Osteocyte (in vitro differentiated cells): Measurements from ENCODE around the gene CLEC3B. TPM values are rescaled to one million over a fixed set of nuclear protein-coding genes. Genes with fewer than 3 reads are reported as not detected.
A peak's percentile ranks its signal among the peaks of the same experiment; 100 is the strongest.

Experiments used
- DNase-seq: peaks from one replicate; pipeline ENCODE4 v3.0.0; 2021; ENCODE audit warnings: mixed read lengths; ENCODE audit not compliant: unreplicated experiment; ENCODE audit errors: extremely low spot score
- H3K27ac Mint-ChIP-seq: one replicate; pipeline ENCODE4 v1.8.0; 2021; ENCODE audit warnings: mild to moderate bottlenecking, mixed read lengths; ENCODE audit not compliant: unreplicated experiment
- H3K27me3 Mint-ChIP-seq: one replicate; pipeline ENCODE4 v1.8.0; 2021; ENCODE audit warnings: mixed read lengths; ENCODE audit not compliant: unreplicated experiment
- H3K36me3 Mint-ChIP-seq: one replicate; pipeline ENCODE4 v1.8.0; 2021; ENCODE audit warnings: mixed read lengths; ENCODE audit not compliant: unreplicated experiment
- H3K4me1 Mint-ChIP-seq: one replicate; pipeline ENCODE4 v1.8.0; 2021; ENCODE audit warnings: mixed read lengths; ENCODE audit not compliant: unreplicated experiment
- H3K4me3 Mint-ChIP-seq: one replicate; pipeline ENCODE4 v1.8.0; 2021; ENCODE audit warnings: mild to moderate bottlenecking, moderate library complexity, mixed read lengths; ENCODE audit not compliant: unreplicated experiment
- H3K9me3 Mint-ChIP-seq: one replicate; pipeline ENCODE4 v1.8.0; 2021; ENCODE audit warnings: mixed read lengths; ENCODE audit not compliant: unreplicated experiment
- CTCF ChIP-seq: fragments of 200-600 bp; sonication (generic); IDR thresholded peaks from 2 replicates; pipeline ENCODE4 v1.5.0; 2021; ENCODE audit warnings: antibody characterized with exemption, mild to moderate bottlenecking, moderate library complexity
- total RNA-seq: library from RNA; stranded (reverse); gene quantifications from 2 replicates; pipeline ENCODE4 v1.2.1, GENCODE V29; 2021

Gene CLEC3B
- total RNA-seq, 1 donor from 2014 or later: 181 TPM

GRCh38 chr3:44989636-44990373 is 36.3 kb upstream of the CLEC3B start:
- H3K4me1 Mint-ChIP-seq: peaks cover 28% of the 10 kb centered on the region

GRCh38 chr3:44991326-44991725 is 34.8 kb upstream of the CLEC3B start:
- H3K27me3 Mint-ChIP-seq: no peaks in the 10 kb centered on the region
- H3K9me3 Mint-ChIP-seq: no peaks in the 10 kb centered on the region
- no peak overlapping the region for H3K4me3 Mint-ChIP-seq
- no peak for TF ChIP-seq CTCF
- H3K4me1 Mint-ChIP-seq: peaks cover 43% of the 10 kb centered on the region
- no peak for DNase-seq
- H3K27ac Mint-ChIP-seq: no peak overlapping the region
- H3K36me3 Mint-ChIP-seq: peaks cover 24% of the 10 kb centered on the region

More at GRCh38 chr3:44989636-44990373, 36.3 kb upstream of the CLEC3B start:
- no peak for DNase-seq
- no peaks in the 10 kb centered on the region for H3K27me3 Mint-ChIP-seq
- peaks cover 33% of the 10 kb centered on the region for H3K36me3 Mint-ChIP-seq
- no peak for TF ChIP-seq CTCF
- no peak overlapping the region for H3K4me3 Mint-ChIP-seq
- H3K27ac Mint-ChIP-seq: no peak overlapping the region
- H3K9me3 Mint-ChIP-seq: no peaks in the 10 kb centered on the region

GRCh38 chr3:44992555-44993470 is 33.3 kb upstream of the CLEC3B start:
- Mint-ChIP-seq H3K4me3 (no peak overlapping the region), H3K4me1 (peaks cover 45% of the 10 kb centered on the region), H3K9me3 (no peaks in the 10 kb centered on the region), H3K27ac (peak overlapping the region; percentile 91), H3K27me3 (no peaks in the 10 kb centered on the region), H3K36me3 (peaks cover 23% of the 10 kb centered on the region)
- DNase-seq: no peak
- TF ChIP-seq CTCF: peak; percentile 71

- TF ChIP-seq CTCF: no peak
- DNase-seq: no peak
- no peak overlapping the region for H3K4me3 Mint-ChIP-seq
- no peaks in the 10 kb centered on the region for H3K27me3 Mint-ChIP-seq
- peak overlapping the region; percentile 91 for H3K27ac Mint-ChIP-seq
- no peaks in the 10 kb centered on the region for H3K9me3 Mint-ChIP-seq
- H3K36me3 Mint-ChIP-seq: peaks cover 29% of the 10 kb centered on the region
- H3K4me1 Mint-ChIP-seq: peaks cover 43% of the 10 kb centered on the region
Measured at GRCh38 chr3:44993471-44994205, 32.5 kb upstream of the CLEC3B start.
